SU-DHL-6 (cell line): Measurements from ENCODE around the gene SOCS3.

Experiments
- H2AFZ ChIP-seq: fragments of 200-600 bp; sonication (generic); 2 replicates; pipeline ENCODE4 v1.6.1; 2014; ENCODE audit warnings: low read depth, mild to moderate bottlenecking, moderate library complexity, mixed read lengths, antibody characterized with exemption, low read length; ENCODE audit not compliant: severe bottlenecking
- H3F3A ChIP-seq: fragments of 200-600 bp; shearing (Covaris generic); 2 replicates; pipeline ENCODE4 v1.6.0; 2016; ENCODE audit warnings: antibody characterized with exemption, mild to moderate bottlenecking; ENCODE audit not compliant: insufficient read depth
- H3K27ac ChIP-seq: fragments of 200-600 bp; sonication (generic); 2 replicates; pipeline ENCODE4 v1.5.1; 2016; ENCODE audit warnings: low read depth, mild to moderate bottlenecking, low read length, moderate library complexity, mixed read lengths
- H3K27me3 ChIP-seq: fragments of 200-600 bp; sonication (generic), shearing (Covaris generic); 2 replicates; pipeline ENCODE4 v1.6.0; 2014; ENCODE audit warnings: mild to moderate bottlenecking, low read length
- H3K36me3 ChIP-seq: fragments of 200-600 bp; sonication (generic); 2 replicates; pipeline ENCODE4 v1.6.1; 2014; ENCODE audit warnings: mild to moderate bottlenecking, low read length, mixed read lengths
- H3K4me2 ChIP-seq: fragments of 300-600, 200-600 bp; shearing (Covaris generic), sonication (generic); 2 replicates; pipeline ENCODE4 v1.6.0; 2014; ENCODE audit warnings: low read length, low read depth, mild to moderate bottlenecking; ENCODE audit not compliant: poor library complexity, severe bottlenecking
- H3K4me3 ChIP-seq: fragments of 200-600 bp; sonication (generic); 2 replicates; pipeline ENCODE4 v1.5.1; 2014; ENCODE audit warnings: antibody characterized with exemption, low read length, mild to moderate bottlenecking, mixed read lengths; ENCODE audit not compliant: insufficient read depth, poor library complexity, severe bottlenecking
- H3K79me2 ChIP-seq: fragments of 200-600 bp; sonication (generic); 2 replicates; pipeline ENCODE4 v1.6.1; 2014; ENCODE audit warnings: mild to moderate bottlenecking, low read length, moderate library complexity; ENCODE audit not compliant: insufficient read depth
- H3K9ac ChIP-seq: fragments of 200-600 bp; sonication (generic); 2 replicates; pipeline ENCODE4 v1.7.0; 2014; ENCODE audit warnings: mild to moderate bottlenecking, low read length
- H3K9me2 ChIP-seq: fragments of 200-600 bp; sonication (generic); replicated peaks from 2 replicates; pipeline ENCODE4 v1.6.1; 2014; ENCODE audit warnings: low read length; ENCODE audit not compliant: insufficient read depth
- H3K9me3 ChIP-seq: fragments of 200-600 bp; sonication (generic); 2 replicates; pipeline ENCODE4 v1.6.1; 2014; ENCODE audit warnings: low read length, mixed read lengths; ENCODE audit not compliant: insufficient read depth
- H4K20me1 ChIP-seq: fragments of 200-600 bp; sonication (generic); 2 replicates; pipeline ENCODE4 v1.6.1; 2014; ENCODE audit warnings: low read depth, mild to moderate bottlenecking, antibody characterized with exemption, low read length, moderate library complexity, mixed read lengths
- EZH2phosphoT487 ChIP-seq: fragments of 200-600 bp; sonication (generic), shearing (Covaris generic); conservative IDR thresholded peaks from 2 replicates; pipeline ENCODE4 v1.6.1; 2018; ENCODE audit warnings: mild to moderate bottlenecking, antibody characterized with exemption, low read length, moderate library complexity, mixed read lengths
- TF ChIP-seq, protein P1 (sequence below): fragments of 200-600 bp; sonication (generic); IDR thresholded peaks from one replicate; pipeline ENCODE4 v1.5.1; 2017; ENCODE audit warnings: antibody characterized with exemption, mild to moderate bottlenecking, low read length, moderate library complexity; ENCODE audit not compliant: insufficient read depth, poor library complexity, severe bottlenecking

Gene SOCS3

DNA sequence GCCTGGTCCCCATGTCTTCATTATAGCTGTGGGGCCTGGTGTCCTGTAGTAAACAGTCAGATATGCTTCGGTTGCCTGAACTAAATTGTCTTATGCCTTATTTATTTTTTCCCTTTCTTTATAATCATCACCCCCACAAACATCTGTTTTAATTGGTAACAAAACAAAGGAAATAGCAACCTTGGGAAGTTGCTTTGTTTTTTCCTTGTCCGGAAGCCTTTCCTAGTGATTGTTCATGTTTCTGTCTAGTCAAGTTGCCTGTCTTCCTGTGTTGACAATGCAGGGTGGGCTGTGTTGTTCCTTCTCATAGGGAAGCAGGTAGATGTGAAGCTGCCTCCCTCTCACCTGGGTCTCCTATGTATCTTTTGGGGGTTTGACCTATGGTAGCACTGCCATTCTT lies 35.3 kb upstream of the SOCS3 start:
- H3K9me3 ChIP-seq = no peaks in the 10 kb centered on the region
- TF ChIP-seq, protein P1, sequence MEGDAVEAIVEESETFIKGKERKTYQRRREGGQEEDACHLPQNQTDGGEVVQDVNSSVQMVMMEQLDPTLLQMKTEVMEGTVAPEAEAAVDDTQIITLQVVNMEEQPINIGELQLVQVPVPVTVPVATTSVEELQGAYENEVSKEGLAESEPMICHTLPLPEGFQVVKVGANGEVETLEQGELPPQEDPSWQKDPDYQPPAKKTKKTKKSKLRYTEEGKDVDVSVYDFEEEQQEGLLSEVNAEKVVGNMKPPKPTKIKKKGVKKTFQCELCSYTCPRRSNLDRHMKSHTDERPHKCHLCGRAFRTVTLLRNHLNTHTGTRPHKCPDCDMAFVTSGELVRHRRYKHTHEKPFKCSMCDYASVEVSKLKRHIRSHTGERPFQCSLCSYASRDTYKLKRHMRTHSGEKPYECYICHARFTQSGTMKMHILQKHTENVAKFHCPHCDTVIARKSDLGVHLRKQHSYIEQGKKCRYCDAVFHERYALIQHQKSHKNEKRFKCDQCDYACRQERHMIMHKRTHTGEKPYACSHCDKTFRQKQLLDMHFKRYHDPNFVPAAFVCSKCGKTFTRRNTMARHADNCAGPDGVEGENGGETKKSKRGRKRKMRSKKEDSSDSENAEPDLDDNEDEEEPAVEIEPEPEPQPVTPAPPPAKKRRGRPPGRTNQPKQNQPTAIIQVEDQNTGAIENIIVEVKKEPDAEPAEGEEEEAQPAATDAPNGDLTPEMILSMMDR = no peak
- no peak for TF ChIP-seq EZH2phosphoT487
- H3K27me3 ChIP-seq = no peaks in the 10 kb centered on the region
- no peaks in the 10 kb centered on the region for H4K20me1 ChIP-seq
- no peak overlapping the region for H2AFZ ChIP-seq
- no peak overlapping the region for H3K4me3 ChIP-seq
- no peak overlapping the region for H3K4me2 ChIP-seq
- H3K27ac ChIP-seq = no peak overlapping the region
- no peaks in the 10 kb centered on the region for H3K36me3 ChIP-seq
- no peaks in the 10 kb centered on the region for H3K9me2 ChIP-seq
- no peak overlapping the region for H3K9ac ChIP-seq
- H3F3A ChIP-seq = no peaks in the 10 kb centered on the region
- peaks cover 24% of the 10 kb centered on the region for H3K79me2 ChIP-seq

DNA sequence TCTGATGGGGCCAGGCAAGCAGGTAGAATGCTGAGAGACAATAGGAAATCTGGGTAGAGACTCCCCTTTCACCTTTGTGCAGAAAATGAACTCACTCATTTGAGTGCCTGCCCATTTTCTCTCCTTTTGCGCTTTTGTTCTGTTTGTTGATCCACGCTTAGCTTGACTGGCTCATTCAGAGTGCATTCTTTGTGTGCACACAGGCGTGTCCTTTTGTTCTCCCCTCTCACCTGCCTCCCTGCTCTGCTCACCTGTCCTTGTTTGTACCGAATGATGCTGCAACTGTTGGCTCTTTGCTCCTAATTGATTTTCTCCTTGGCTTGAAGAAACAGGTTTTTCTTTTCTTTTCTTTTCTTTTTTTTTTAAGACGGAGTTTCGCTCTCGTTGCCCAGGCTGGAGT lies 34.3 kb upstream of the SOCS3 start:
- no peaks in the 10 kb centered on the region for H3K9me2 ChIP-seq
- no peaks in the 10 kb centered on the region for H3K36me3 ChIP-seq
- no peak for TF ChIP-seq EZH2phosphoT487
- TF ChIP-seq, protein P1 = no peak
- H3K27me3 ChIP-seq = no peaks in the 10 kb centered on the region
- H3K9me3 ChIP-seq = no peaks in the 10 kb centered on the region
- no peak overlapping the region for H3K9ac ChIP-seq
- no peak overlapping the region for H3K4me3 ChIP-seq
- no peaks in the 10 kb centered on the region for H3F3A ChIP-seq
- no peak overlapping the region for H3K27ac ChIP-seq
- H3K4me2 ChIP-seq = no peak overlapping the region
- no peak overlapping the region for H2AFZ ChIP-seq
- peaks cover 30% of the 10 kb centered on the region for H3K79me2 ChIP-seq
- H4K20me1 ChIP-seq = no peaks in the 10 kb centered on the region

DNA sequence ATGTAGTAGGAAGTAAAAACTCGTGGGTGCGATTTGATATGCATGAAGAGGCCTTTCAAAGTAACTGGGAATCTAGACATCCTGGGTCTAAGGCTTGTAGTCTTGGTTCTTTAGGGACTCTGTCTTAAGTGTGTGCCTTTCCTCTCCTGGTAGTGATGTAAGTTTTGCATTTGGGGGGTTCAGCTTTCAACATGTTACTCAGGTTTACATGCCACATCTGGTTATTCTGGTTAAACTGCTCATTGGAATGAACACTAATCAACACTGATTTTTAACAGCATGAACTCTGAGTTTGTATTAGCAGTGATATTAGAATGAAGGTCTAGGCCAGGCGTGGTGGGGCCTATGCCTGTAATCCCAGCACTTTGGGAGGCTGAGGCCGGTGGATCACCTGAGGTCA lies 33.7 kb upstream of the SOCS3 start:
- Histone ChIP-seq H4K20me1 (no peaks in the 10 kb centered on the region), H3K9ac (no peak overlapping the region), H3K27ac (no peak overlapping the region), H3K36me3 (no peaks in the 10 kb centered on the region), H3K4me3 (no peak overlapping the region), H2AFZ (no peak overlapping the region), H3K9me3 (no peaks in the 10 kb centered on the region), H3K4me2 (no peak overlapping the region), H3K9me2 (no peaks in the 10 kb centered on the region), H3K27me3 (no peaks in the 10 kb centered on the region), H3F3A (peaks cover 2% of the 10 kb centered on the region), H3K79me2 (peaks cover 37% of the 10 kb centered on the region)
- TF ChIP-seq, protein P1 = no peak
- TF ChIP-seq EZH2phosphoT487 = no peak
